ENCODE measurements around the gene GATA6.

- TF ChIP-seq, protein P1, sequence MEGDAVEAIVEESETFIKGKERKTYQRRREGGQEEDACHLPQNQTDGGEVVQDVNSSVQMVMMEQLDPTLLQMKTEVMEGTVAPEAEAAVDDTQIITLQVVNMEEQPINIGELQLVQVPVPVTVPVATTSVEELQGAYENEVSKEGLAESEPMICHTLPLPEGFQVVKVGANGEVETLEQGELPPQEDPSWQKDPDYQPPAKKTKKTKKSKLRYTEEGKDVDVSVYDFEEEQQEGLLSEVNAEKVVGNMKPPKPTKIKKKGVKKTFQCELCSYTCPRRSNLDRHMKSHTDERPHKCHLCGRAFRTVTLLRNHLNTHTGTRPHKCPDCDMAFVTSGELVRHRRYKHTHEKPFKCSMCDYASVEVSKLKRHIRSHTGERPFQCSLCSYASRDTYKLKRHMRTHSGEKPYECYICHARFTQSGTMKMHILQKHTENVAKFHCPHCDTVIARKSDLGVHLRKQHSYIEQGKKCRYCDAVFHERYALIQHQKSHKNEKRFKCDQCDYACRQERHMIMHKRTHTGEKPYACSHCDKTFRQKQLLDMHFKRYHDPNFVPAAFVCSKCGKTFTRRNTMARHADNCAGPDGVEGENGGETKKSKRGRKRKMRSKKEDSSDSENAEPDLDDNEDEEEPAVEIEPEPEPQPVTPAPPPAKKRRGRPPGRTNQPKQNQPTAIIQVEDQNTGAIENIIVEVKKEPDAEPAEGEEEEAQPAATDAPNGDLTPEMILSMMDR (IDR thresholded peaks at IDR 0.05; ENCODE audit: insufficient read depth, low read length, poor library complexity, severe bottlenecking), result no peak
- no peak for TF ChIP-seq EZH2phosphoT487 (conservative IDR thresholded peaks at IDR 0.05; ENCODE audit: low read length)
Measured at GRCh38 chr18:22167091-22167470, 2.3 kb upstream of the GATA6 start.
